ENCODE results near the gene TFAP2B. TPM values are rescaled to one million over a fixed set of nuclear protein-coding genes. Genes with fewer than 3 reads are reported as not detected.

Gene TFAP2B
- total and polyA plus RNA-seq, 12 donors, result 0.01 to 0.07 TPM; not detected in 10

DNA sequence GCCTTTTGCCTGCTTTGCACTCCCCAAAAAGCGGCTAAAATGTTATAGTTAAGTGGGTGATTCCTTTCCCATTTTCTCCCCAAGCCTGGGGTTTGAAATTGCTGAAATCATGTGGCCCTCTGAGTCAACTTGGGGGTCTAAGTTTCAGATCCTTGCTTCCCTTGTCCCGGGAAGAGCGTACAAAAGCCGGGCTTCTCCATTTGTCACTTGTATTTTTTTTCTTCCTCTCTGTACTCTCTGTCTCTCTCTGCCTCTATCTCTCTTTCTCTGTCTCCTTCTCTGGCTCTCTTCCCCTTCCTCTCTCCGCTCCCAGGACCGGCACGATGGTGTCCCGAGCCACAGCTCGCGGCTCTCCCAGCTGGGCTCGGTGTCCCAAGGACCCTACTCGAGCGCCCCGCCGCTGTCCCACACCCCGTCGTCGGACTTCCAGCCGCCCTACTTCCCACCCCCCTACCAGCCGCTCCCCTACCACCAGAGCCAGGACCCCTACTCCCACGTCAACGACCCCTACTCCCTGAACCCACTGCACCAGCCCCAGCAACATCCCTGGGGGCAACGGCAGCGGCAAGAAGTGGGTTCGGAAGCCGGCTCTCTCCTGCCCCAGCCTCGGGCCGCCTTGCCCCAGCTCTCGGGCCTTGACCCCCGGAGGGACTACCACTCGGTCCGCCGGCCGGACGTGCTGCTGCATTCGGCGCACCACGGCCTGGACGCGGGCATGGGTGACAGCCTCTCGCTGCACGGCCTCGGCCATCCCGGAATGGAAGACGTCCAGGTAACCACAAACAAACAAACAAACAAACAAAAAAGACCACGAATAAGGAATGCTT lies 4.6 kb downstream of the TFAP2B start:
- Histone ChIP-seq H3K36me3 (no peaks in the 10 kb centered on the region), H3K4me3 (no peak overlapping the region), H3K27ac (no peak overlapping the region), H3K4me1 (peaks cover 0 to 22% (median 7%) of the 10 kb centered on the region in 9 donors), H3K9me3 (no peaks in the 10 kb centered on the region), H3K27me3 (peaks cover 34 to 100% (median 100%) of the 10 kb centered on the region in 7 donors)
- TF ChIP-seq, protein P1, sequence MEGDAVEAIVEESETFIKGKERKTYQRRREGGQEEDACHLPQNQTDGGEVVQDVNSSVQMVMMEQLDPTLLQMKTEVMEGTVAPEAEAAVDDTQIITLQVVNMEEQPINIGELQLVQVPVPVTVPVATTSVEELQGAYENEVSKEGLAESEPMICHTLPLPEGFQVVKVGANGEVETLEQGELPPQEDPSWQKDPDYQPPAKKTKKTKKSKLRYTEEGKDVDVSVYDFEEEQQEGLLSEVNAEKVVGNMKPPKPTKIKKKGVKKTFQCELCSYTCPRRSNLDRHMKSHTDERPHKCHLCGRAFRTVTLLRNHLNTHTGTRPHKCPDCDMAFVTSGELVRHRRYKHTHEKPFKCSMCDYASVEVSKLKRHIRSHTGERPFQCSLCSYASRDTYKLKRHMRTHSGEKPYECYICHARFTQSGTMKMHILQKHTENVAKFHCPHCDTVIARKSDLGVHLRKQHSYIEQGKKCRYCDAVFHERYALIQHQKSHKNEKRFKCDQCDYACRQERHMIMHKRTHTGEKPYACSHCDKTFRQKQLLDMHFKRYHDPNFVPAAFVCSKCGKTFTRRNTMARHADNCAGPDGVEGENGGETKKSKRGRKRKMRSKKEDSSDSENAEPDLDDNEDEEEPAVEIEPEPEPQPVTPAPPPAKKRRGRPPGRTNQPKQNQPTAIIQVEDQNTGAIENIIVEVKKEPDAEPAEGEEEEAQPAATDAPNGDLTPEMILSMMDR (IDR thresholded peaks at IDR 0.05), result no peak
- intact Hi-C loops (cut with DNase I), result no loop called here
- no peak for ATAC-seq
- WGBS, 2 donors, result 2 to 3% methylated on average over 46 of the region's 46 CpGs
- DNase-seq, result no peak

DNA sequence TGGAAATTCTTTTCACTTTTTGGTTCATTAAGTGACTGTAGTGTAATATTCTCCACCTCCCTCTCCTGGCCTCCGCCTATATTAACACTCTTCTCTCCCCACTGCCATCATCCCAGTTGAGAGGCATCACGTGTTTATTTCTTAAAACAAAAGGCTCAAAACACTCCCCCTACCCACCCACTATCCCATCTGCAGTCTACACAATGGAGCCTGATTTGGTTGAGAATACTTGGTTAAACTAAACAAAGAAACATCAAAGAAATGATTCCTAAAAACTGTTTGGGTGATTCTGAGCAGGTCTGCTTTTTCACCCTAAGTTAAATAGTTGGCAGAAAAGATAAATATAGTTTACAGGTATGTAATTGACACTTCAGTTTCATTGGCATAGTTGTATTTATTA lies 5.9 kb downstream of the TFAP2B start:
- TF ChIP-seq, protein P1 (IDR thresholded peaks at IDR 0.05), result no peak
- WGBS, 2 donors, result 0 to 2% methylated on average over 2 of the region's 2 CpGs
- Histone ChIP-seq H3K9me3 (no peaks in the 10 kb centered on the region), H3K27ac (no peak overlapping the region), H3K27me3 (peaks cover 29 to 100% (median 100%) of the 10 kb centered on the region in 7 donors), H3K36me3 (no peaks in the 10 kb centered on the region), H3K4me3 (no peak overlapping the region), H3K4me1 (peaks cover 0 to 15% (median 7%) of the 10 kb centered on the region in 9 donors)
- ATAC-seq (no peak), DNase-seq (no peak)
- intact Hi-C loops (cut with DNase I), result no loop called here

DNA sequence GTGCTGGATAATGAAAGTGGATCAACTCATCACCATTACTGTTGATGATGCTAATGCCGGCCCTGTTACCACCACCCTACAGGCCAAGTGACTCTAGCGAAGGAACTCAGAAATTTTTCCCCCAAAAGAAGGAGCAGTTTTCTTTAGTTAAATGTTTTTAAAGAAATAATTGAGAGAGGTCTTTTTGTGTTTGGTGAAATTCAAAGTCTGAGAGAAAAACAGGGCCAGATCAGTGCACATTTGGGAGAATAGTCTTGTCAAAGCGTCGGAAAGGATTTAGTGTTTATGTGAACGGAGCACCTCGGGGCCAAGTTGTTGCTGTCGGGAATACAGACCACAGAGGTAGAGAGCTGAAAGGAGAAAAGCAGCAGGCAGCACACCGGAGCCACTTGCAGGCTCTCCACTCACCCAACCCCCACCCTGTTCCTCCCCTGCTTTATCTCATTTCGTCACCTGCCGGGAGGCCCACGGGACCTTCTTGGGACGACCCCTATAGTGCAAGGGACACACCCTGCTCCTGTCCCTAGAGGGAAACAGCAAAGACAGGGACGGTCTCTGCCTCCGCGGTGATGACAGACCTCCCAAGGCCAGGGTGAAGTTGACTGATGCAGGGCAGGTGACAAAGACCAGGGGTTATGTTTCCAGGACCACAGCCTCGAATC lies 6.8 kb downstream of the TFAP2B start:
- Histone ChIP-seq H3K4me1 (peaks cover 0 to 5% (median under 1%) of the 10 kb centered on the region in 9 donors), H3K27ac (no peak overlapping the region), H3K9me3 (no peaks in the 10 kb centered on the region), H3K27me3 (peaks cover 21 to 100% (median 100%) of the 10 kb centered on the region in 7 donors), H3K36me3 (no peaks in the 10 kb centered on the region), H3K4me3 (no peak overlapping the region)
- no peak for ATAC-seq
- DNase-seq, result no peak
- intact Hi-C loops (cut with DNase I), result no loop called here
- TF ChIP-seq, protein P1 (IDR thresholded peaks at IDR 0.05), result no peak
- WGBS, 2 donors, result 2 to 3% methylated on average over 16 of the region's 16 CpGs

DNA sequence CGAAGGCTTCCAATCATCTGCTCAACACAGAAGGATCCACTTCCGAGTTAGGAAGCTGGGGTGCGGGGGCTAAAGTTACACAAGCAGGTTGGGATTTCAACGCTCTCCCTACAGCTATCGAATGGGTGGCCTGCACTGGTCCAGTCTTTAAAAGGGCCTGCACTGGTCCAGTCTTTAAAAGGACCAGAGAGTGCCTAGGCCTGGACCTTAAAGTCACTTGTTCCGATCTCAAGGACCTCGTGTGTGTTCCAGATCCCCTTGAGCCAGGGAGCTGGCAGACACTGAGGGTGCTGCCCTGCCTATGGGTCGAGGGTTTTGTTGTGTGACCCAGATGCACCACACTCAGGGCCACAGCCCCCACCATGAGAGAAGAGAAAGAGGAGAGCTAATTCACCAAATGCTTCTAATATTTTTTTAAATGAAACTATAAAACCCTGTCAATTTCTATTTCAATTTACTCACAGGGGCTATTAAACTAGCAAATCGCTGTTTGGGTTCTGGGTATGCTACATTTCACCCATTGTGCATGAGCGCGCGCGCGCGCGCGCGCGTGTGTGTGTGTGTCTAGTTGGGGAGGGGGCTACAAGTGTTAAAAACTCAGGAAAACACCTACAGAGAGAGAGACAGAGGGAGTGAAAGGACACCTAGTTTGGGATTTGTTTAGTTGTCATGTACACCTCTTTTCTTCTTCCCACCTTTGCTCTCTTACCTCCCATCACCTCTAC lies 7.5 kb downstream of the TFAP2B start:
- DNase-seq (no peak), ATAC-seq (no peak)
- TF ChIP-seq, protein P1 (IDR thresholded peaks at IDR 0.05), result no peak
- peaks cover 21 to 100% (median 100%) of the 10 kb centered on the region in 7 donors for H3K27me3 ChIP-seq
- no peaks in the 10 kb centered on the region for H3K9me3 ChIP-seq
- no peaks in the 10 kb centered on the region for H3K4me1 ChIP-seq
- H3K27ac ChIP-seq, result no peak overlapping the region
- no peak overlapping the region for H3K4me3 ChIP-seq
- H3K36me3 ChIP-seq, result no peaks in the 10 kb centered on the region
- intact Hi-C loops (cut with DNase I), result no loop called here
- 3 to 8% methylated on average over 19 of the region's 19 CpGs for WGBS, 2 donors

All from heart right ventricle (tissue), 16 donors.